Erythroblast (primary cell): Measurements from ENCODE around the gene HDAC2.

Experiments
- GATA1 ChIP-seq: IDR thresholded peaks from 2 replicates; pipeline ENCODE4 v1.6.1; 2011; ENCODE audit warnings: low read depth, mild to moderate bottlenecking, control low read depth, low read length, moderate library complexity
- POLR2A ChIP-seq: IDR thresholded peaks from 2 replicates; pipeline ENCODE4 v1.6.1; 2011; ENCODE audit warnings: mild to moderate bottlenecking, low read length

DNA sequence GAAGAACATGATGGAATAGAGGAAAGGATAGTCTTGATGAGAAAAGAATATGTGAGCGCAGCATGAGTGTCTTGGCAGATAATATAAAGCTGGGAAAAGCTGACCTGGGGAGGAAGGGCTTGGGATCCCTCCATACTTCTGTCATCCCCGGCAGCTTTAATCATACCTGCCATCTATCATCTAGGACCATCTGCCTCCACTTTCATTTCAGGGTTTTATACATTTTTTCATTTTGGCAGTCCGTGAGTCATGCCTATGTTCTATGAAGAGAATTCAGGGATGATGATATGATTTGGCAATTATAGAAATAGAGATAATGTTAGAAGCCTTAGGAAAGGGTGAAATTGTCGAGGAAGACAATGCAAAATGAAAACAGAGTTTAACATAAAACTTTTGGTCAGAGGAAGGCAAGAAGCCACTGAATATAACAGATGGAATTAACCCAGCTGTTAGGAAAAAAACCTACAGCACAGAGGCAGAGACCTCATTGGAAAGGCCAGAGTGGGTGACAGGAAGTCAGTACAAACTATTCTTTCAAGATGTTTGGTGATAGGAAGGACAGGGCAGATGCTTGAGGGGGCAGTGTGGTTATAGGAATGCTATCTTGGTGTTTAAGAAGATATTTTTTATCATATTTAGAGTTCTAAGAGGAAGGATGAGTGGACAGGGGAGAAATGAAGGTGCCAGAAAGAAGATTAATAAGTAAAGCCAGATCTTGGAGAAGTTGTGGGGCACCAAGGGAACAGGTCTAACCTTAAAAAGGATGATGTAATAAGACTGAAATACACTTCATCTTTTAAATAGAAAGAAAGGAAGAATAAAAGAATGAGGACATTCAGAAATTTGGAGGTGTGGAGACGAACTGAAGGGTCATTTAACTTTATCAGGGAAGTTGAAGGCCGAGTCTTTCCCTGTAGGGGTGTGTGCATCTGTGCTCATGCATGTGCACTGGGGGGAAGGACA lies 76.0 kb downstream of the HDAC2 start:
- TF ChIP-seq POLR2A (no peak), GATA1 (no peak)
